C4-2B (cell line): Measurements from ENCODE around the gene UCKL1.

Source experiments
- H3K27ac ChIP-seq: fragments of 450-650 bp; 2 replicates; pipeline ENCODE4 v1.5.1; 2017
- CTCF ChIP-seq: fragments of 450-650 bp; conservative IDR thresholded peaks from 2 replicates; pipeline ENCODE4 v1.5.1; 2017; ENCODE audit warnings: mild to moderate bottlenecking
- ZFX ChIP-seq: fragments of 450-650 bp; IDR thresholded peaks from 2 replicates; pipeline ENCODE4 v1.6.1; 2017

UCKL1 gene

GRCh38 chr20:63942250-63942951, 13.8 kb downstream of the UCKL1 start:
- H3K27ac ChIP-seq = peak overlapping the region; percentile 13
- TF ChIP-seq CTCF (no peak), ZFX (no peak)

DNA sequence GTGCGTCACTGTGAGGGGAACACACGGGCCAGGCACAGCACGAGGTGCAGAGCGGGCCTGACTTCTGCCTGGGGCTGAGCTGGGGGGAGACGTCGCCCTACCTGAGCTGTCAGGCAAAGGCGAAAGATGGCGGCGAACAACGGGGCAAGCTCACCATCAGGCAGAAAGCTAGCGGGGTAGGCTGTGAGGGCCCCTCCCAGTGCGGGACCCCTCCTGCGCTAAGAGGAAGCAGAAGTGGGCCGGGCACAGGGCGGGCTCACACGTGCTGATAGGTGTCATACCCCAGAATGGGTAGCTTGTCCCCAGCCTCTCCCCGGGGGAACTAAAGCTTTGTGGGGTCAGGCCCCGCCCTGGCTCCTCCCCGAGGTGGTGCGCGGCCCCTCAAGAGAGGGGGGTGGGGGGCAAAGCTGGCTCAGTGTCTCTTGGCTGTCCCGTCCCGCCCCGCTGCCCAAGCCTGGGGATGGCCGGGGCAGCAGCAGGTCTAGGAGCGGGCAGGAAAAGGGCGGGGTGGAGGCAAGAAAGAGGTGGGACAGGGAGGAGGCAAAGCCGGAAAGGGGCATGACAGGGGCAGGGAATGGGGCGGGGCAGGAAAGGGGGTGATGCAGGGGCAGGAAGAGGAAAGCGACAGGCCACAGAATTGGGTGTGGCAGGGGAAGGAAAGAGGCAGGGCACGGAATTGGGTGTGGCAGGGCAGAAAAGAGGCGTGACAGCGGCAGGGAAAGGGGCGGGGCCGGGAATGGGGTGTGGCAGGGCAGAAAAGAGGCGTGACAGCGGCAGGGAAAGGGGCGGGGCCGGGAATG, 14.7 kb downstream of the UCKL1 start:
- H3K27ac ChIP-seq = no peak overlapping the region
- TF ChIP-seq CTCF (no peak), ZFX (no peak)

- no peak overlapping the region for H3K27ac ChIP-seq
- TF ChIP-seq ZFX = no peak
These were observed 15.5 kb downstream of the UCKL1 start for GRCh38 chr20:63940472-63941266.

DNA sequence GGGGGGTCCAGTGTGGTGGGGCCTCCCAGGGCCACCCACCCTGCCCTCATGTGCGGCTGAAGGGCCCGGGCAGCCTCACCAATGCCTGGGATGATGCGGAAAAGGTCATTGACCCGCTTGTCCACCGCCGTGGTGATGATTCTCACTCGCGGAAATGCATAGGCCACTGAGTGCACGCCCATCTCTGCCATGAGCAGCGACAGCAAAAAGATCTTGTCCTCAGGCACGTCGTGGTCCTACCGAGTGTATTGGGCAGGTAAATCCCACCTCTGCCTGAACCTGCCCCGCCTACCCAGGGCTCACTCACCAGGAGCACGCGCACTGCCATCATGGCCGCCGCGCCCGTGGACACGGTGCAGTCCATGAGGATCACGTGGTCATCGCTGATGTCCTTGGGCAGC, 16.1 kb downstream of the UCKL1 start:
- TF ChIP-seq CTCF = no peak
- TF ChIP-seq ZFX = no peak
- H3K27ac ChIP-seq = no peak overlapping the region

DNA sequence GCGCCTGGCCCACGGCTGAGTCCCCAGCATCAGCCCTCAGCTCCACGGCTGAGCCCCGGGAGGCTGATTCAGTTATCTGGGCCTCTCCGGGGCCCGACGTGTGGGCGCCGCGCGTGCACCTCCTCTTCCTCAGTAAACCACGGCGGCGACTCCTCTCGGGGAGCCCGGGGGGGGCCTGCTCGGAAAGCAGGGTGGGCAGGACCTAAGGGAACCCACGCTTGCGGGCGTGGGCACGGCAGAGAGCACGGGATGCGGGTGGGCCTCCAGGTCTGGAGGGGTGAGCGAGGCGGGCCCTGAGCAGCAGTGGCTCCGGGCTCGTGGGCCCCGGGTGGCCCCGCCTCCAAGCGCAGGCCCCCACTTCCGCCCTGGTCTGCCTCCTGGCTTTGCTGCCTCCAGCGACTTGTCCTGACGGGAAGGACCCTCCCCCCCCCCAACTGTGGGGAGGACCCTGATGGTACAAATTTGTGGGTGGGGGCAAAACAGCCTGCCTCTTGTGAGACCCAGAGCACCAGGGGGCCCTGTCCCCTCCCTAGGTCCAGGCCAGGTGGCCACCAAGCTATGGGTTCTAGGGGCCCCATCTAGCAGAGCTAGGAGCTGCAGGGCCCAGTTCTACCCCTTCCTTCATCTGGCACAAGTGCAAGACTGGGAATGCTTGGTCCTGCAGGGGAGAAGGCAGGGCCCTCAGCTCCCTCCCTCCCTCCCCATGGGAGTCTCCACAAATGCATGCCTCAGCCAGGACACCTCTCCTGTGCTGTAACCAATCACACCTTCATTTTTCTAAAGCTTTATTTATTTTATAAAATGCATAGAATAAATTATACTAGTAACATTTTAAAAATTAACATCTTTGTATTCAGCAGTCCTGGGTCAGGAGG, 16.9 kb downstream of the UCKL1 start:
- TF ChIP-seq ZFX = no peak
- no peak for TF ChIP-seq CTCF
- no peak overlapping the region for H3K27ac ChIP-seq

DNA sequence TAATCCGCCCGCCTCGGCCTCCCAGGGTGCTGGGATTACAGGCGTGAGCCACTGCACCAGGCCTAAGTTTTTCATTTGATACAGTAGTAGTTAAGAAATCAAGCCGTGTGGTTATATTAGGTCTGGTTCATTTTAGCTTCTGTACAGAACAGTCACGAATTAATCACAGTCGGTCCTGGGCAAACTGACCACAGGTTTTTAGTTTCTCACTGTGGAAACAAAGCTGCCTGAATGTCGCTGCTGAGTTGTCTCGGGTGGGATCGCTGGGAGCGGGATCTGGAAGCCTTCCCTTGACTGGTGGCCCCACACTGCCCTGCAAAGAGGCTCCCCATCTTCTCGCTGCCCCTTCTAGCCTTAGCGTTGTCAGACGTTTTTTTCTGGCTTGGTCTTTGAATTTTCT, 18.6 kb downstream of the UCKL1 start:
- no peak overlapping the region for H3K27ac ChIP-seq
- no peak for TF ChIP-seq ZFX
- TF ChIP-seq CTCF = no peak

- no peak overlapping the region for H3K27ac ChIP-seq
- no peak for TF ChIP-seq ZFX
- no peak for TF ChIP-seq CTCF
These were observed 20.8 kb downstream of the UCKL1 start for GRCh38 chr20:63935447-63935846.
